Mucosa of stomach (tissue), 1 donor: ENCODE data around the gene AVPR2.

Experiments used
- H3K27me3 ChIP-seq: one replicate; pipeline ENCODE4 v1.7.0; 2013; ENCODE audit warnings: mild to moderate bottlenecking, low read length; ENCODE audit not compliant: control insufficient read depth, insufficient read depth
- H3K36me3 ChIP-seq: one replicate; pipeline ENCODE4 v1.7.0; 2013; ENCODE audit warnings: low read length; ENCODE audit not compliant: control insufficient read depth, insufficient read depth
- H3K4me1 ChIP-seq: one replicate; pipeline ENCODE4 v1.7.0; 2013; ENCODE audit warnings: mild to moderate bottlenecking, low read length; ENCODE audit not compliant: control insufficient read depth, insufficient read depth
- H3K4me3 ChIP-seq: one replicate; pipeline ENCODE4 v1.7.0; 2013; ENCODE audit warnings: low read length
- H3K9ac ChIP-seq: one replicate; pipeline ENCODE4 v1.7.0; 2013; ENCODE audit warnings: mild to moderate bottlenecking, low read length, moderate library complexity
- H3K9me3 ChIP-seq: one replicate; pipeline ENCODE4 v1.7.0; 2013; ENCODE audit warnings: mild to moderate bottlenecking, low read length, moderate library complexity; ENCODE audit not compliant: control insufficient read depth
- donor health status: Pancreatic carcinoma.

The AVPR2 gene

GRCh38 chrX:153882557-153882956, 21.9 kb upstream of the AVPR2 start:
- Histone ChIP-seq H3K27me3 (peaks cover 52% of the 10 kb centered on the region), H3K4me3 (no peak overlapping the region), H3K36me3 (no peaks in the 10 kb centered on the region), H3K9ac (no peak overlapping the region), H3K4me1 (peaks cover 6% of the 10 kb centered on the region), H3K9me3 (no peaks in the 10 kb centered on the region)

GRCh38 chrX:153883163-153883843, 21.2 kb upstream of the AVPR2 start:
- H3K9ac ChIP-seq = no peak overlapping the region
- H3K9me3 ChIP-seq = no peaks in the 10 kb centered on the region
- no peaks in the 10 kb centered on the region for H3K36me3 ChIP-seq
- peaks cover 6% of the 10 kb centered on the region for H3K4me1 ChIP-seq
- H3K4me3 ChIP-seq = no peak overlapping the region
- peaks cover 52% of the 10 kb centered on the region for H3K27me3 ChIP-seq

GRCh38 chrX:153884136-153884535, 20.3 kb upstream of the AVPR2 start:
- Histone ChIP-seq H3K36me3 (no peaks in the 10 kb centered on the region), H3K4me1 (peaks cover 6% of the 10 kb centered on the region), H3K9me3 (no peaks in the 10 kb centered on the region), H3K4me3 (no peak overlapping the region), H3K27me3 (peaks cover 44% of the 10 kb centered on the region), H3K9ac (no peak overlapping the region)

GRCh38 chrX:153884590-153884989, 19.9 kb upstream of the AVPR2 start:
- no peaks in the 10 kb centered on the region for H3K36me3 ChIP-seq
- H3K27me3 ChIP-seq = peaks cover 42% of the 10 kb centered on the region
- no peak overlapping the region for H3K4me3 ChIP-seq

GRCh38 chrX:153885208-153885787, 19.2 kb upstream of the AVPR2 start:
- Histone ChIP-seq H3K27me3 (peaks cover 42% of the 10 kb centered on the region), H3K9ac (no peak overlapping the region), H3K4me3 (no peak overlapping the region), H3K9me3 (no peaks in the 10 kb centered on the region), H3K4me1 (peaks cover 6% of the 10 kb centered on the region), H3K36me3 (no peaks in the 10 kb centered on the region)

More at GRCh38 chrX:153884590-153884989, 19.9 kb upstream of the AVPR2 start:
- H3K4me1 ChIP-seq = peaks cover 6% of the 10 kb centered on the region
- no peaks in the 10 kb centered on the region for H3K9me3 ChIP-seq
- no peak overlapping the region for H3K9ac ChIP-seq

GRCh38 chrX:153885968-153886903, 18.2 kb upstream of the AVPR2 start, which contains the start of gene L1CAM:
L1CAM (minus strand) TSS chrX:153886173; CDS start chrX:153875836, 10,337 bp downstream.
- H3K4me3 ChIP-seq = no peak within 1 kb of the TSS
- peaks cover 36% of the 10 kb centered on the region for H3K27me3 ChIP-seq
- H3K9ac ChIP-seq = no peak within 1 kb of the TSS

GRCh38 chrX:153886915-153887314, 17.6 kb upstream of the AVPR2 start:
- H3K9me3 ChIP-seq = no peaks in the 10 kb centered on the region
- H3K27me3 ChIP-seq = peaks cover 34% of the 10 kb centered on the region
- H3K9ac ChIP-seq = no peak overlapping the region
- no peaks in the 10 kb centered on the region for H3K36me3 ChIP-seq
- no peak overlapping the region for H3K4me3 ChIP-seq
- peaks cover 6% of the 10 kb centered on the region for H3K4me1 ChIP-seq

More at GRCh38 chrX:153885968-153886903, 18.2 kb upstream of the AVPR2 start, which contains the start of gene L1CAM:
- Histone ChIP-seq H3K4me1 (peaks cover 6% of the 10 kb centered on the region), H3K36me3 (no peaks in the 10 kb centered on the region), H3K9me3 (no peaks in the 10 kb centered on the region)

GRCh38 chrX:153887385-153887784, 17.1 kb upstream of the AVPR2 start:
- H3K36me3 ChIP-seq = no peaks in the 10 kb centered on the region
- H3K4me3 ChIP-seq = no peak overlapping the region
- peaks cover 34% of the 10 kb centered on the region for H3K27me3 ChIP-seq
- peaks cover 6% of the 10 kb centered on the region for H3K4me1 ChIP-seq
- H3K9me3 ChIP-seq = no peaks in the 10 kb centered on the region
- no peak overlapping the region for H3K9ac ChIP-seq

GRCh38 chrX:153888344-153888743, 16.1 kb upstream of the AVPR2 start:
- Histone ChIP-seq H3K4me1 (peaks cover 6% of the 10 kb centered on the region), H3K4me3 (no peak overlapping the region), H3K27me3 (peaks cover 30% of the 10 kb centered on the region), H3K9ac (no peak overlapping the region), H3K9me3 (no peaks in the 10 kb centered on the region), H3K36me3 (no peaks in the 10 kb centered on the region)

- Histone ChIP-seq H3K9me3 (no peaks in the 10 kb centered on the region), H3K4me3 (no peak overlapping the region), H3K36me3 (no peaks in the 10 kb centered on the region), H3K4me1 (peaks cover 6% of the 10 kb centered on the region), H3K27me3 (peaks cover 23% of the 10 kb centered on the region), H3K9ac (no peak overlapping the region)
Measured at GRCh38 chrX:153889123-153889522, 15.3 kb upstream of the AVPR2 start.

- H3K36me3 ChIP-seq = no peaks in the 10 kb centered on the region
- H3K4me1 ChIP-seq = no peaks in the 10 kb centered on the region
- no peaks in the 10 kb centered on the region for H3K27me3 ChIP-seq
- H3K9ac ChIP-seq = no peak overlapping the region
- no peaks in the 10 kb centered on the region for H3K9me3 ChIP-seq
- H3K4me3 ChIP-seq = no peak overlapping the region
Measured at GRCh38 chrX:153897899-153898298, 6.6 kb upstream of the AVPR2 start.
